ENCODE data around the gene SCAMP4. TPM values are rescaled to one million over a fixed set of nuclear protein-coding genes. Genes with fewer than 3 reads are reported as not detected.

Gene SCAMP4
- total and polyA plus RNA-seq, 9 of the 15 experiments (the other 6 are each of a cell fraction or from before 2014, with no cell fraction given) = 0.81 to 45.9 (median 12.8) TPM

DNA sequence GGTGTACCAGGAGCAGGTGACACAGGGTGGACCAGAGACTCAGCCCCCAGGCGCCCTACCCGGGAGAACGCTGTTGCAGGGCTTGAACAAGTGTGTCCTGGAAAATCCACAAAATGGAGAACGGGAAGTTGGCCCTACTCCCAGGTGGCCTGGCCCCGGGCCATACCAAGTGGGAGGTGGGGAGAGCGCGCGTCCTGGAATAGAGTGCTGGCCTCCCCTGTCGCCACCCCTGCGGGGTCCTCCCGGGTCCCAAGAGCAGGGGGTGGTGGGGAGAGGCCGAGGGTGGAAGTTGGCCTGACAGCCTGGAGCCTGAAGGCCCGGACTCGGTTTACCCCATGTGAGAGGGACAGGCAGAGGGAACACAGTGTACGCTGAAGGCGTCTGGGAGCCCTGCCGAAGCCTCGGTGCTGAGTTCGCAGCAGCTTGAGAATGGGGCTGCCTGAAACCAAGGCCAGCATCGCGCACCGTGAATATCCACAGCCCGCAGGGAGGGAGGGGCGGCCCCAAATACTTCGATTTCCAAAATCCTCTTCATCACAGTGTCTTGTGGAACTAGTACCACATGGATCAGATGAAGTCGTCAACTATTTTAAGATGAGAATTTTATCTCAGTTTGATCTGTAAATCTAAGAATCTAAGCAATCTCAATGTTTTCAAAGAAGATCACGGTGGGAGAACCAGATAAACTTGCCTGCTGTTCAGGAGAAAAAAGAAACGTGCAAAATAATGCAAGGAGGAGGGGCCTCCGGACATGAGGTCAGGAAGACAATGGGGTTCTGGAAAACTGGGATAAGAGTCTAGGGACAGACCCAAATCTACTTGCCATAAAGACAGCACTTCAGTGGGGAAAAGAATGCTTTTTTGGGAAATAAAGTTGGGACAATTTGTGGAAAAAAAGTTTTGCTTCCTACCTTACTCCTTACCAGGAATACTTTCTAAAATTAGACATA, 31.4 kb upstream of the SCAMP4 start (continued):
- TF ChIP-seq KAT7 (CRISPR knock-in tag; IDR thresholded peaks at IDR 0.05; ENCODE audit: borderline replicate concordance) = 0 out of 2 replicates have a peak, but pooled peaks have one; percentile 63
- TF ChIP-seq, protein P1, sequence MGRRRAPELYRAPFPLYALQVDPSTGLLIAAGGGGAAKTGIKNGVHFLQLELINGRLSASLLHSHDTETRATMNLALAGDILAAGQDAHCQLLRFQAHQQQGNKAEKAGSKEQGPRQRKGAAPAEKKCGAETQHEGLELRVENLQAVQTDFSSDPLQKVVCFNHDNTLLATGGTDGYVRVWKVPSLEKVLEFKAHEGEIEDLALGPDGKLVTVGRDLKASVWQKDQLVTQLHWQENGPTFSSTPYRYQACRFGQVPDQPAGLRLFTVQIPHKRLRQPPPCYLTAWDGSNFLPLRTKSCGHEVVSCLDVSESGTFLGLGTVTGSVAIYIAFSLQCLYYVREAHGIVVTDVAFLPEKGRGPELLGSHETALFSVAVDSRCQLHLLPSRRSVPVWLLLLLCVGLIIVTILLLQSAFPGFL (CRISPR knock-in tag; IDR thresholded peaks at IDR 0.05) = no peak
- TF ChIP-seq, protein P2, sequence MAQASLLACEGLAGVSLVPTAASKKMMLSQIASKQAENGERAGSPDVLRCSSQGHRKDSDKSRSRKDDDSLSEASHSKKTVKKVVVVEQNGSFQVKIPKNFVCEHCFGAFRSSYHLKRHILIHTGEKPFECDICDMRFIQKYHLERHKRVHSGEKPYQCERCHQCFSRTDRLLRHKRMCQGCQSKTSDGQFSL (CRISPR knock-in tag; IDR thresholded peaks at IDR 0.05) = no peak
- TF ChIP-seq, protein P2 (tag; IDR thresholded peaks at IDR 0.05) = no peak
- TF ChIP-seq SLC30A9 (CRISPR knock-in tag; IDR thresholded peaks at IDR 0.05) = no peak
- TF ChIP-seq PHB (CRISPR knock-in tag; IDR thresholded peaks at IDR 0.05) = no peak
- 0 out of 4 replicates have a peak, but pooled peaks have one; percentile 15 to 48 for TF ChIP-seq MAZ (CRISPR knock-in tag; conservative IDR thresholded peaks at IDR 0.05 in 1 of 2, IDR thresholded peaks at IDR 0.05 in 1 of 2)
- no peak for TF ChIP-seq RBM17 (IDR thresholded peaks at IDR 0.05; ENCODE audit: borderline replicate concordance, low read depth, low read length)
- TF ChIP-seq TAF9B (IDR thresholded peaks at IDR 0.05; ENCODE audit: partially characterized antibody) = no peak
- TF ChIP-seq, protein P3, sequence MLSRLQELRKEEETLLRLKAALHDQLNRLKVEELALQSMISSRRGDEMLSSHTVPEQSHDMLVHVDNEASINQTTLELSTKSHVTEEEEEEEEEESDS (CRISPR knock-in tag; IDR thresholded peaks at IDR 0.05) = no peak
- TF ChIP-seq PTBP1 (IDR thresholded peaks at IDR 0.05; ENCODE audit: low read depth, low read length) = no peak
- no peak for TF ChIP-seq DDX20 (tag; IDR thresholded peaks at IDR 0.05; ENCODE audit: low read depth)
- TF ChIP-seq ARID1B (IDR thresholded peaks at IDR 0.05) = peak; percentile 28; the same call in 1 of the 2 replicates
- no peak for TF ChIP-seq CBX3 (IDR thresholded peaks at IDR 0.05; ENCODE audit: borderline replicate concordance in 1 of 2, low read length in 2 of 2)
- TF ChIP-seq TCF7 (IDR thresholded peaks at IDR 0.05; ENCODE audit: borderline replicate concordance) = no peak
- no peak for TF ChIP-seq BDP1 (IDR thresholded peaks at IDR 0.05; ENCODE audit: insufficient read depth, insufficient read length)
- TF ChIP-seq HDAC2 (IDR thresholded peaks at IDR 0.05) = no peak
- TF ChIP-seq TCF7L2 (IDR thresholded peaks at IDR 0.05; ENCODE audit: low read depth, low read length) = peak; percentile 69
- no peak for TF ChIP-seq ZBTB8A (IDR thresholded peaks at IDR 0.05; ENCODE audit: partially characterized antibody)
- no peak for TF ChIP-seq HIVEP1 (CRISPR knock-in tag; IDR thresholded peaks at IDR 0.05)
- no peak for TF ChIP-seq RBM25 (IDR thresholded peaks at IDR 0.05; ENCODE audit: low read depth, low read length, severe bottlenecking)
- TF ChIP-seq ZNF324 (CRISPR knock-in tag; IDR thresholded peaks at IDR 0.05) = no peak
- TF ChIP-seq POLR2G (IDR thresholded peaks at IDR 0.05; ENCODE audit: low read depth, low read length) = peak; percentile 59
- TF ChIP-seq STAT5B (CRISPR knock-in tag; IDR thresholded peaks at IDR 0.05) = no peak
- TF ChIP-seq, protein P4, sequence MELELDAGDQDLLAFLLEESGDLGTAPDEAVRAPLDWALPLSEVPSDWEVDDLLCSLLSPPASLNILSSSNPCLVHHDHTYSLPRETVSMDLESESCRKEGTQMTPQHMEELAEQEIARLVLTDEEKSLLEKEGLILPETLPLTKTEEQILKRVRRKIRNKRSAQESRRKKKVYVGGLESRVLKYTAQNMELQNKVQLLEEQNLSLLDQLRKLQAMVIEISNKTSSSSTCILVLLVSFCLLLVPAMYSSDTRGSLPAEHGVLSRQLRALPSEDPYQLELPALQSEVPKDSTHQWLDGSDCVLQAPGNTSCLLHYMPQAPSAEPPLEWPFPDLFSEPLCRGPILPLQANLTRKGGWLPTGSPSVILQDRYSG (tag; conservative IDR thresholded peaks at IDR 0.05; ENCODE audit: low read depth) = no peak

All from K562 (cell line).